KMS-11 (cell line): Measurements from ENCODE around the gene SPRED2.

ENCODE experiments used
- H2AFZ ChIP-seq: fragments of 200-600 bp; sonication (generic); 2 replicates; pipeline ENCODE4 v1.6.1; 2016; ENCODE audit warnings: antibody characterized with exemption, mixed run types, low read depth
- H3K27ac ChIP-seq: fragments of 200-600 bp; sonication (generic); 2 replicates; pipeline ENCODE4 v1.6.1; 2016; ENCODE audit warnings: mild to moderate bottlenecking, mixed run types
- H3K27me3 ChIP-seq: fragments of 200-600 bp; sonication (generic); 2 replicates; pipeline ENCODE4 v1.6.1; 2017; ENCODE audit warnings: mild to moderate bottlenecking, low read depth, mixed run types, moderate library complexity; ENCODE audit not compliant: insufficient read depth
- H3K36me3 ChIP-seq: fragments of 200-600 bp; sonication (generic); 2 replicates; pipeline ENCODE4 v1.6.1; 2017; ENCODE audit warnings: mild to moderate bottlenecking, mixed run types; ENCODE audit not compliant: insufficient read depth
- H3K4me1 ChIP-seq: fragments of 200-600 bp; sonication (generic); 2 replicates; pipeline ENCODE4 v1.6.1; 2016; ENCODE audit warnings: mild to moderate bottlenecking, low read depth, mixed run types; ENCODE audit not compliant: poor library complexity, severe bottlenecking
- H3K4me2 ChIP-seq: fragments of 200-600 bp; sonication (generic); 2 replicates; pipeline ENCODE4 v1.7.0; 2016; ENCODE audit warnings: mild to moderate bottlenecking, mixed run types
- H3K4me3 ChIP-seq: fragments of 200-600 bp; sonication (generic); IDR thresholded peaks from 2 replicates; pipeline ENCODE4 v1.6.1; 2017; ENCODE audit warnings: low read depth, low read length, mixed read lengths; ENCODE audit not compliant: insufficient read depth
- H3K79me2 ChIP-seq: fragments of 200-600 bp; sonication (generic); 2 replicates; pipeline ENCODE4 v1.6.1; 2016; ENCODE audit warnings: low read depth, mixed run types; ENCODE audit not compliant: insufficient read depth
- H3K9ac ChIP-seq: fragments of 200-600 bp; sonication (generic); 2 replicates; pipeline ENCODE4 v1.6.1; 2016; ENCODE audit warnings: mild to moderate bottlenecking, mixed run types
- H4K20me1 ChIP-seq: fragments of 200-600 bp; sonication (generic); 2 replicates; pipeline ENCODE4 v1.6.1; 2016; ENCODE audit warnings: mild to moderate bottlenecking, mixed run types; ENCODE audit not compliant: insufficient read depth
- CTCF ChIP-seq: fragments of 200-600 bp; sonication (generic); conservative IDR thresholded peaks from 2 replicates; pipeline ENCODE4 v1.6.1; 2017; ENCODE audit warnings: low read depth, mild to moderate bottlenecking, antibody characterized with exemption, low read length, moderate library complexity, mixed read lengths

SPRED2 gene

GRCh38 chr2:65291216-65292105 is 140.9 kb downstream of the SPRED2 start:
- no peak for TF ChIP-seq CTCF
- H3K9ac ChIP-seq: no peak overlapping the region
- no peaks in the 10 kb centered on the region for H3K4me1 ChIP-seq
- no peaks in the 10 kb centered on the region for H3K79me2 ChIP-seq
- H2AFZ ChIP-seq: no peak overlapping the region
- no peaks in the 10 kb centered on the region for H3K36me3 ChIP-seq
- H4K20me1 ChIP-seq: no peaks in the 10 kb centered on the region
- H3K27me3 ChIP-seq: no peaks in the 10 kb centered on the region
- H3K4me3 ChIP-seq: no peak overlapping the region
- no peak overlapping the region for H3K4me2 ChIP-seq
- H3K27ac ChIP-seq: no peak overlapping the region

GRCh38 chr2:65287364-65287763 is 145.0 kb downstream of the SPRED2 start:
- Histone ChIP-seq H3K4me2 (no peak overlapping the region), H4K20me1 (no peaks in the 10 kb centered on the region), H3K27ac (no peak overlapping the region), H3K9ac (no peak overlapping the region), H3K4me1 (no peaks in the 10 kb centered on the region), H3K79me2 (no peaks in the 10 kb centered on the region), H3K27me3 (no peaks in the 10 kb centered on the region), H2AFZ (no peak overlapping the region), H3K4me3 (no peak overlapping the region), H3K36me3 (no peaks in the 10 kb centered on the region)
- TF ChIP-seq CTCF: no peak

GRCh38 chr2:65282477-65283053 is 149.8 kb downstream of the SPRED2 start:
- Histone ChIP-seq H3K4me1 (no peaks in the 10 kb centered on the region), H3K4me3 (no peak overlapping the region), H3K79me2 (no peaks in the 10 kb centered on the region), H3K4me2 (no peak overlapping the region), H4K20me1 (no peaks in the 10 kb centered on the region), H3K36me3 (no peaks in the 10 kb centered on the region), H3K27ac (no peak overlapping the region), H3K9ac (no peak overlapping the region), H2AFZ (no peak overlapping the region), H3K27me3 (no peaks in the 10 kb centered on the region)
- TF ChIP-seq CTCF: no peak

- Histone ChIP-seq H2AFZ (no peak overlapping the region), H3K27me3 (no peaks in the 10 kb centered on the region), H3K4me2 (no peak overlapping the region), H4K20me1 (no peaks in the 10 kb centered on the region), H3K79me2 (no peaks in the 10 kb centered on the region), H3K36me3 (no peaks in the 10 kb centered on the region), H3K4me3 (no peak overlapping the region), H3K4me1 (no peaks in the 10 kb centered on the region), H3K9ac (no peak overlapping the region), H3K27ac (no peak overlapping the region)
- TF ChIP-seq CTCF: no peak
Observed at GRCh38 chr2:65281627-65282351, 150.6 kb downstream of the SPRED2 start.
